Stimulated activated naive CD4-positive, alpha-beta T cell (primary cell): ENCODE data around the gene LENG9.
A peak's percentile ranks its signal among the peaks of the same experiment; 100 is the strongest.
"Not testable (repeated sequence)": the region's sequence is repeated elsewhere in the genome, so short reads cannot be mapped to it uniquely, and the experiment has no call there.

ENCODE experiments used
- DNase-seq, 6 experiments: peaks; one replicate each; lab custom pipeline; 2025; lab: John Stamatoyannopoulos, UW

LENG9 gene

DNA sequence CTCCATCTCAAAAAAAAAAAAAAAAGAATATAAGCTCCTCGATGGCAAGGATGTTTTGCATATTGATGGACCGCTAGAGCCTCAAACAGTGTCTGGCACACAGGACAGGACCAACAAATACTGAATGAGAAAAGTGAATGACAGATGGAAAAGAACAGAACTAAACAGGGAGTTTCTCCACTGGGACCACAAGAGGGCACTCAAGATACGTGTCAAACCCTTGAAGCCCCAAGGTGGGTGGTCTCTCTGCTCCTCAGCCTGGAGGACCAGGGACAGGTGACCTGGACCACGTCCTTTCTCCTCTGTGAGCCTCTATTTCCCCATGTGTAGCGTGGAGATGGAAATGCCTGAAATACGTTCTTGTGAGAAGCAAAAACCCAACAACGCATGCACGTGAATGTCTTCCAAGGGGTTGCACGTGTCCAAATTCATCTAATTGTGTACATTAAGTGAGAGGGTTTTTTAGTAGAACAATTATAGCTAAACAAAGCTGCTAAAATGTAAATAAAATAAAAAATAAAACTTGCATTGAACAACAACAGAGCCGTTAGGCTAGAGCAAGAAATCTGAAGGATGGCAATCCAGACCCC is 15.2 kb upstream of the LENG9 start:
- DNase-seq = peak in 1 of 6 experiments; percentile 26

DNA sequence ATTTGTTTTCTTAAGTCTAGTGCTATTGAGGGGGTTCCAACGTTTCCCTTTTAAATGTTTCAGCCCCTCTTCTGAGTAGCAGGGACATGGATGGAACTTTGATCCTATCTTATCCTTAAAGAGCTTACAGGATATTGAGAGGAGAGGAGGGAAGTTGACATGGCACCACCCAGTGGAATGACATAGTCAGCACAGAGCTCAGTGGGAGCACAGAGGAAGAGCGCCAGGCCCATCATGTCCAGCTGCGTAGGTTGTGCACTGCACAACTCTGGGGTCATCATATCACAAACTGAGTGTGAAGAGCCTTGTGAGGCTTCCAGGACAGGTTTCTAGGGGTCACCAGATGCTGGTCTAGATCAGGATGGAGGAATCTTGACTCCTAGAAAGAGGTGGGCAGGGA is 14.1 kb upstream of the LENG9 start:
- DNase-seq = no peak

DNA sequence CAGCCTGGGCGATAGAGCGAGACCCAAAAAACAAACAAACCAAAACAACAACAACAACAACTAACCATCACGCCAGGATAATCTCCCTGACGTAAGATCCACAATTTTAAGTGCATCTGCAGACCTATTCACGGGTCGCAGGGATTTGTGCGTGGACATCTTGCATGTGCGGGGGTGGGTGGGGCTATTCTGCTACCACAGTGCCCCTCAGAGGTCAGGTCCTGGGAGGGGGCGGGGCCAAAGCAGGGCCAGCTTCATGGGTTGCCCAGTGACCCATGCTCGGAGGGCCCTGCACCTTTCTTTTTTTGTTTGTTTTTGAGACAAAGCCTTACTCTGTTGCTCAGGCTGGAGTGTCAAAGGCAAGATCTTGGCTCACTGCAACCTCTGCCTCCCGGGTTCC is 12.1 kb upstream of the LENG9 start:
- no peak for DNase-seq

DNA sequence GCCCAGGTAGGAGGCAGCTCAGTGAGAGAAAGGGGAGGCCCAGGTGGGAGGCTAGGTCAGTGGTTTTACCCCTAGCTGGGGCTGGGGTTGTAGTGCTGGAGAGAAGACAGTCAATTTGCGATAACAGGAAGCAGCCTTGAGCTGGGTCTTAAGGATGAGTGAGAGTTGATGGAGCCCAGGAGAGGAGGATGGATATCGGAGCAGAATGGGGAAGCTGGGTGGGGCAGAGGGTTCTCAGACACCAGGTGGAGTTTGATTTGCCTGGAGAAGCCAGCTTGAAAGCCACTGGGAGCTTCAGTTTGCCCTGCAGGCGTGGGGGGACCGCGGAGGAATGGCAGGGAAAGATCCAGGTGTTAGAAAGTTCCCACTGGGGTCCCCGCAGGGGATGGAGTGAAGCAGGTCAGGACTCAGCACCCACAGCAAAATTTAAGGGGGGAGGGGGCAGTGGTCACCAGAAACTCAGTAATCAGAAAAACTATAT is 10.4 kb upstream of the LENG9 start:
- DNase-seq = no peak

DNA sequence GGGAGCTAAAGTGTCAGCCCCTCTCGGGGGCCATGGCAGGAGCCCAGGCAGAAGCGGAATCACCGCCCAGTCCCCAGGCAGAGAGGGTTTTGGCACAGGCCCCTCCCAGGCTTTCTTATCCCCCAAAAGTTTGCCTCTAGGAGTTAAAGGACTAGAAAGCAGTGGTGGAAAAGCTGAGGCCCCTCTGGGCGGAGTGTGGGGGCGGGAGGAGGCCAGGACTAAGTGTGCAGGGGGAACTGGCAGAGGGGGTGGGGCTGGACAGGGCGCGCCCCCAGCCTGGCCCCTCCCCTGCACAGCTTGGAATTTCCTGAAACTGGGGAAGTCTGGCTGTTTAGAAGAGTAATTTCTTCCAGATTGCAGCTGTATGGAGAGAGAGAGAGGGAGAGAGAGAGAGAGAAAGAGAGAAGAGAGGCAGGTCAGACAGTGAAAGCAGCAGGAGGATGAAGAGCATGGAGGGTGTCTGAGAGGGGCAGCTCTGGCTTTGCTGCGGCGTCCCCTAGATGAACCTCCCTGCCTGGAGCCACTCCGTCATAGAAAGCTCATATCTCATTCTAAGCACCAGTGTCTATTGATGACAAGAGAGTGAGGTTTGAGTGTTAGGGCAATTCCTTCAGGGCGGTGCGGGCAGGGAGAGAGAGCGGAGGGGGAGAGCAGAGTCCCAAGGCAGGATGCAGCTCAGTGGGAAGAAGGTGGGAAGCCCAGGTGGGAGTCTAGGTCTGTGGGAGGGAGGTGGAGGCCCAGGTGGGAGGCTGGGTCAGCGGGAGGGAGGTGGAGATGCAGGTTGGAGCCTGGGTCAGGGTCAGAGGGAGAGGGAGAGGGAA is 9.7 kb upstream of the LENG9 start, which contains the start of gene CDC42EP5:
CDC42EP5 (minus strand) TSS at position 226 of the 821 bp plus-strand sequence. CDS start 7,749 bp downstream, outside the sequence.
- no peak for DNase-seq

- DNase-seq = no peak
These were observed 7.6 kb upstream of the LENG9 start for GRCh38 chr19:54470991-54471782.

- DNase-seq = no peak
These were observed 6.8 kb upstream of the LENG9 start for GRCh38 chr19:54470276-54470887.

GRCh38 chr19:54469496-54469934 is 5.9 kb upstream of the LENG9 start:
- no peak for DNase-seq

GRCh38 chr19:54466110-54466480 is 2.5 kb upstream of the LENG9 start:
- DNase-seq = not testable (repeated sequence)

DNA sequence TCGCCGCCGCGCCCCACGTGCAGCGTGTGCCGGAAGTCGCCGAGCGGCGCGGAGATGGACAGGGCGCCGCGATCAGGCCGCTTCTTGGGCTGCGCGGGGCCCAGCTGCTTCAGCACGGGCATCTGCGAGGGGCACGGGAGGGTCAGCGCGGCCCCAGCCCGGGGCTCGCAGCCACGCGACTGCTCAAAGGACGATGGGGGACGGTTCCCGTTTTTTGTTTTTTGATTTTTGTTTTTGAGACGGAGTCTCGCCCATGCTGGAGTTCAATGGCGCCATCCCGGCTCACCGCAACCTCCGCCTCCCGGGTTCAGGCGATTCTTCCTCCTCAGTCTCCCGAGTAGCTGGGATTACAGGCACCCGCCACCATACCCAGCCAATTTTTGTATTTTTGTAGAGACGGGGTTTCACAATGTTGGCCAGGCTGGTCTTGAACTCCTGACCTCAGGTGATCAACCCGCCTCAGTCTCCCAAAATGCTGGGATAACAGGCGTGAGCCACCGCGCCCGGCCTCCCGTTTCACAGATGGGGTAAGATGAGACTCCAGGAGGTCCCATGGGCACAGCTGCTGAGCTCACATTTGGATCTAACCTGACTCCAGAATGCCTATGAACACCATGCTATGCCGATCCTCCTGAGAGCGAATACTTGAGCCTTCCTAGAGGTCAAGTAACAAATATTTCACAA is 2.0 kb upstream of the LENG9 start:
- no peak for DNase-seq

GRCh38 chr19:54464630-54465425 is 1.2 kb upstream of the LENG9 start:
- DNase-seq = peak in 4 of 6 experiments; percentile 9 to 64 (median 58)

DNA sequence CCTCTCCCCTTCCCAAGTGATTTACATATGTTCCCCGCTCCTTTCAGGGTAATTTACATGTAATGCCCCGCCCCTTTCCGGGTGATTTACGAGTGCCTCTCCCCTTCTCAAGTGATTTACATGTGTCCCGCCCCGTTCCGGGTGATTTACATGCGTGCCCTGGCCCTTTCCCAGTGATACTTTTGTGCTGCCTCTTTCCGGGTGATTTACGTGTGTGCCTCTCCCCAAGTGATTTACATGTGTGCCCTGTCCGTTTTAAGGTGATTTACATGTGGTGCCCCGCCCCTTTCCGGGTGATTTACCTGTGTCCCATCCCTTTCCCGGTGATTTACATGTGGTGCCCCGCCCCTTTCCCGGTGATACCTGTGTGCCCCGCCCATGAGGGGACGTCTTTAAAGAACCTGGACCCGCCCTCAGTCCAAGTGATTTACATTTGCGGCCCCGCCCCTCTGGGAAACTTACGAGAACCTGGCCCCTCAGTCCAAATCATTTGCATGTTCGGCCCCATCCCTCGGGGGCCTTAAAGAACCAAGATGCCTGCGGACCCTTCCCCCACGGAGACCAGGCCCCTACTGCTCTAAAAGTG is 559 bp upstream of the LENG9 start:
- peak; percentile 76 to 88 (median 86) for DNase-seq

DNA sequence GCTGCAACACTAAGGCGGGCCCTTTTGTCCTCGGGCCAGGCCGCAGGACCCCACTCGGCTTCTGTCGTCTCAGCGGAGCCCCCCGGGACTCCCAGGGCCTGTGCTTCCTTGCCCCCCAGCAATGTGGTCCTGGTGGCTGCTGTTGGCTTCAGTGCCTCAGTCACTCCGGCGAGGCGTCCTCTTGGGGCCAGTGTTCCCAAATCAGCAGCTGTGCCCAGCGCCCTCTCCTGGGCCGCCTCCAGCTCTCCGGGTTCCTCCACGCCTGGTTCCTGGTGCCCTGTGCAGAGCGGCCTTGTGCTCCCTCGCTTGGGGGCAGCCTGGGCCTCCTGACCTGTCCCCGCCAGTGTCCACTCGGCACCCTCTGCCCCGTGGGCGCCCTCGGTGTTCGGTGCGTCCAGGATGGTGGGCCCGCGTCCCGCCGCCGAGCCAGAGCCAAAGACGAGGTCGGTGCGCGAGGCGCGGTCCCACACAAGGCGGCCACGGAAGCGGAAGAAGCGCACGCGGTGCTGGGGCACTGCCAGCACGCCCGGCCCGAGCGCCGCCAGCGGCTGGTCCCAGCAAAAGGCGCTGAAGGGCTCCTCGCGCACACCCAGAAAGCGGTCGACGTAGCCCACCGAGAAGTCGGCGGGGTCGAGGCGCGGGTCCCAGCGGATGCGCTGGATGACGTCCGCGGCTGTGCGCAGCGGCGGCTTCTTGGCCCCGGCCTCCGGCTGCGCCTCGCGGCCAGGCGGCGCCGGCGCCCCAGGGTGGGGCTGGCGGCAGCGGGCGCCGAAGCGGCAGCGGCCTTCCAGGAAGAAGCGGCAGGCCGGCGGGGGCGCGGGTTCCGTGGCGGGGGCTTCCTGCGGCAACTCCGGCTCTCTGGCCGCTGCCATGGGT is 685 bp downstream of the LENG9 start:
- DNase-seq = peak; percentile 28 to 75 (median 64)

- peak in 1 of 6 experiments; percentile 7 for DNase-seq
These were observed 1.4 kb downstream of the LENG9 start for GRCh38 chr19:54462047-54462654.

DNA sequence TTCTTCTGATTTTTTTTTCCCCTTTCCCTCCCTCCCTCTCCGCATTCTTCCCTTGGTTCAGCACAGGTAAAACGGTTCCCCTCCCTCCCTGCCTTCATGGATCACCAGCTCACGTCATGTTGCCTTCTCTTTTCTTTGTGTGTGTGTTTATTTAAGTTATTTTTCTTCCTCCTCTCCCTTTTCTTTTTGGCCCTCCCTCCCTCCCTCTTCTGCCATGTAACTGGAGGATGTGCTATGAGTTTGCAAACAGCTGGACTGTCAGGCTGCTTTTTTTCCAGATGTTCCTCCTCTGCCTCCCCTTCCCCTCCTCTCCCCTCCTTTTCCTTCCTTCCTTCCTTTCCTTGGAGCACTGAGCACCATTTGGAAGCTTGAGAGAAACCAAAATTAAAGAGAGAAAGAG is 2.0 kb downstream of the LENG9 start:
- DNase-seq = no peak

GRCh38 chr19:54461210-54461609 is 2.4 kb downstream of the LENG9 start:
- no peak for DNase-seq

- no peak for DNase-seq
These were observed 3.2 kb downstream of the LENG9 start for GRCh38 chr19:54460230-54461005.
